ENCODE data around the gene EZH1. TPM values are rescaled to one million over a fixed set of nuclear protein-coding genes. Genes with fewer than 3 reads are reported as not detected.

EZH1 gene
- total and polyA plus RNA-seq, 2 of the 4 experiments (the other 2 are of a cell fraction): 17.6 to 27.3 TPM

DNA sequence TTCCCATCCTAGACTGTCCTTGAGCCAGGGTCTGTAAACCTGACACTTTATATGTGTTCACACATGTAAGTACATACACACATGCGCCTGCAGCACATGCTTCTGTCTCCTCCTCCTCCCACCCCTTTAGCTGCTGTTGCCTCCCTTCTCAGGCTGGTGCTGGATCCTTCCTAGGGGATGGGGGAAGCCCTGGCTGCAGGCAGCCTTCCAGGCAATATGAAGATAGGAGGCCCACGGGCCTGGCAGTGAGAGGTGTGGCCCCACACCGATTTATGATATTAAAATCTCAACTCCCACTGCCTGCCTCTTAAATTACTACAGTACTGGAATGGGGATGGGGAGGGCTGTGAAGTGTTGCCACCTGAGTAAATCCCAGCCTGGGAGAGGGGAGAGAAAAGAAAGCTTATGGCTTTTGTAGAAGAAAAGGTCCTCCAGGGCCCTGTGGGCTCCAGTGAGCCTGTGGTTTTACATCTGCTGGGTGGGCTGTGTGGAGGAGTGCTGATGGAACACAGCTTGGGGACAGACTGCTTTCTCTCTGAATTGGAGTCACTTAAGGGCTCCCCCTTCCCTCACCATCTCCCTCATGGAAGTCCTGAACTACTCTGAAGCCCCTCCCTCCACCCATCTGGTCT, 34.6 kb upstream of the EZH1 start:
- DNase-seq (no peak), ATAC-seq (ENCODE audit: low read depth) (no peak)
- Histone ChIP-seq H2BK5ac (ENCODE audit: low read depth, low read length, poor library complexity, severe bottlenecking) (no peak overlapping the region), H3K4me1 (ENCODE audit: control insufficient read depth, insufficient read depth, low read length) (peaks cover 27% of the 10 kb centered on the region), H4K20me1 (ENCODE audit: insufficient read depth, low read length) (no peaks in the 10 kb centered on the region), H3K27me3 (ENCODE audit: control insufficient read depth, insufficient read depth, low read length) (no peaks in the 10 kb centered on the region), H3K36me3 (ENCODE audit: control insufficient read depth, insufficient read depth, low read length) (peaks cover 27% of the 10 kb centered on the region), H3K9me1 (ENCODE audit: insufficient read depth, low read length) (peaks cover 34% of the 10 kb centered on the region), H2BK120ac (ENCODE audit: low read depth, low read length) (no peak overlapping the region), H3K56ac (ENCODE audit: extremely low read depth, insufficient read depth, low read length) (no peak overlapping the region), H3K27ac (ENCODE audit: insufficient read depth, low read length) (no peak overlapping the region), H2BK15ac (ENCODE audit: low read depth, low read length) (no peak overlapping the region), H3K79me1 (ENCODE audit: low read depth in 1 of 2, low read length in 2 of 2) (peaks cover 9 to 62% of the 10 kb centered on the region in 2 experiments), H4K91ac (ENCODE audit: insufficient read depth, low read depth, low read length) (no peak overlapping the region), H3K9me3 (ENCODE audit: control insufficient read depth, insufficient read depth, low read length) (no peaks in the 10 kb centered on the region), H2AFZ (replicated peaks; ENCODE audit: low read length, poor library complexity) (peak overlapping the region; percentile 89), H3K4ac (ENCODE audit: low read depth, low read length) (peak overlapping the region; percentile 5; the same call in 1 of the 2 replicates), H4K8ac (ENCODE audit: low read depth in 2 of 2, low read length in 2 of 2) (peak overlapping the region in 1 of 2 experiments; percentile 79; a peak in 1 of 4 replicates), H2BK20ac (ENCODE audit: low read depth, low read length) (no peak overlapping the region), H3K23ac (ENCODE audit: low read depth, low read length) (0 out of 2 replicates have a peak overlapping the region, but pooled peaks have one; percentile 36), H3K14ac (replicated peaks; ENCODE audit: low read depth, low read length) (no peak overlapping the region), H3K4me3 (ENCODE audit: insufficient read depth, low read depth, low read length) (no peak overlapping the region), H2AK5ac (ENCODE audit: low read depth, low read length) (peak overlapping the region; percentile 79; the same call in 1 of the 2 replicates), H4K5ac (ENCODE audit: low read depth, low read length) (no peak overlapping the region), H3K4me2 (ENCODE audit: low read depth, low read length) (no peak overlapping the region), H3K18ac (ENCODE audit: low read depth, low read length) (no peak overlapping the region), H3K9ac (ENCODE audit: low read depth, low read length) (no peak overlapping the region), H2AK9ac (replicated peaks; ENCODE audit: low read depth, low read length, poor library complexity) (peak overlapping the region; percentile 79)
- dilution Hi-C loops (cut with HindIII; ENCODE audit: low sequenced_read_pairs, unreplicated experiment) (no loop called here), intact Hi-C loops (cut with micrococcal nuclease) (no loop called here), in situ Hi-C loops (cut with MboI; ENCODE audit: low sequenced_read_pairs) (no loop called here)
- no CpG with 5 or more reads among the region's 3 CpGs for WGBS, 2 experiments (ENCODE audit: extremely low coverage in 2 of 2, insufficient read length in 1 of 2)
- TF ChIP-seq, protein P1, sequence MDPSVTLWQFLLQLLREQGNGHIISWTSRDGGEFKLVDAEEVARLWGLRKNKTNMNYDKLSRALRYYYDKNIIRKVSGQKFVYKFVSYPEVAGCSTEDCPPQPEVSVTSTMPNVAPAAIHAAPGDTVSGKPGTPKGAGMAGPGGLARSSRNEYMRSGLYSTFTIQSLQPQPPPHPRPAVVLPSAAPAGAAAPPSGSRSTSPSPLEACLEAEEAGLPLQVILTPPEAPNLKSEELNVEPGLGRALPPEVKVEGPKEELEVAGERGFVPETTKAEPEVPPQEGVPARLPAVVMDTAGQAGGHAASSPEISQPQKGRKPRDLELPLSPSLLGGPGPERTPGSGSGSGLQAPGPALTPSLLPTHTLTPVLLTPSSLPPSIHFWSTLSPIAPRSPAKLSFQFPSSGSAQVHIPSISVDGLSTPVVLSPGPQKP (IDR thresholded peaks at IDR 0.05; ENCODE audit: borderline replicate concordance, low read depth, low read length): no peak
- no peak for TF ChIP-seq MXI1 (IDR thresholded peaks at IDR 0.05; ENCODE audit: borderline replicate concordance, low read depth, low read length)
- no peak for TF ChIP-seq RFX5 (IDR thresholded peaks at IDR 0.05; ENCODE audit: low read depth, low read length)
- TF ChIP-seq, protein P2, sequence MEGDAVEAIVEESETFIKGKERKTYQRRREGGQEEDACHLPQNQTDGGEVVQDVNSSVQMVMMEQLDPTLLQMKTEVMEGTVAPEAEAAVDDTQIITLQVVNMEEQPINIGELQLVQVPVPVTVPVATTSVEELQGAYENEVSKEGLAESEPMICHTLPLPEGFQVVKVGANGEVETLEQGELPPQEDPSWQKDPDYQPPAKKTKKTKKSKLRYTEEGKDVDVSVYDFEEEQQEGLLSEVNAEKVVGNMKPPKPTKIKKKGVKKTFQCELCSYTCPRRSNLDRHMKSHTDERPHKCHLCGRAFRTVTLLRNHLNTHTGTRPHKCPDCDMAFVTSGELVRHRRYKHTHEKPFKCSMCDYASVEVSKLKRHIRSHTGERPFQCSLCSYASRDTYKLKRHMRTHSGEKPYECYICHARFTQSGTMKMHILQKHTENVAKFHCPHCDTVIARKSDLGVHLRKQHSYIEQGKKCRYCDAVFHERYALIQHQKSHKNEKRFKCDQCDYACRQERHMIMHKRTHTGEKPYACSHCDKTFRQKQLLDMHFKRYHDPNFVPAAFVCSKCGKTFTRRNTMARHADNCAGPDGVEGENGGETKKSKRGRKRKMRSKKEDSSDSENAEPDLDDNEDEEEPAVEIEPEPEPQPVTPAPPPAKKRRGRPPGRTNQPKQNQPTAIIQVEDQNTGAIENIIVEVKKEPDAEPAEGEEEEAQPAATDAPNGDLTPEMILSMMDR (conservative IDR thresholded peaks at IDR 0.05; ENCODE audit: low read depth, low read length): no peak
- no peak for TF ChIP-seq POLR2A (IDR thresholded peaks at IDR 0.05; ENCODE audit: low read depth, low read length)
- TF ChIP-seq FOS (IDR thresholded peaks at IDR 0.05; ENCODE audit: low read depth, low read length): no peak
- no peak for TF ChIP-seq NFE2L2 (IDR thresholded peaks at IDR 0.05; ENCODE audit: low read depth, low read length)
- no peak for TF ChIP-seq SMC3 (IDR thresholded peaks at IDR 0.05; ENCODE audit: low read depth, low read length)
- no peak for TF ChIP-seq MAZ (IDR thresholded peaks at IDR 0.05; ENCODE audit: borderline replicate concordance, low read depth, low read length)
- TF ChIP-seq, protein P3, sequence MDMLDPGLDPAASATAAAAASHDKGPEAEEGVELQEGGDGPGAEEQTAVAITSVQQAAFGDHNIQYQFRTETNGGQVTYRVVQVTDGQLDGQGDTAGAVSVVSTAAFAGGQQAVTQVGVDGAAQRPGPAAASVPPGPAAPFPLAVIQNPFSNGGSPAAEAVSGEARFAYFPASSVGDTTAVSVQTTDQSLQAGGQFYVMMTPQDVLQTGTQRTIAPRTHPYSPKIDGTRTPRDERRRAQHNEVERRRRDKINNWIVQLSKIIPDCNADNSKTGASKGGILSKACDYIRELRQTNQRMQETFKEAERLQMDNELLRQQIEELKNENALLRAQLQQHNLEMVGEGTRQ (IDR thresholded peaks at IDR 0.05; ENCODE audit: low read depth, low read length): no peak
- no peak for TF ChIP-seq MAFK (IDR thresholded peaks at IDR 0.05; ENCODE audit: low read depth, low read length)
- TF ChIP-seq RAD21 (IDR thresholded peaks at IDR 0.05; ENCODE audit: low read length): no peak
- BruUV-seq (replicated peaks): no TSS peak
- POLR2A ChIA-PET (ENCODE audit: unreplicated experiment): no interaction called here
- CTCF ChIA-PET: no interaction called here

Data from IMR-90 (cell line).